Eye (tissue), 1 donor: Measurements from ENCODE around the gene UBE2O.
A peak's percentile ranks its signal among the peaks of the same experiment; 100 is the strongest.

ENCODE experiments used
- DNase-seq: peaks from one replicate; pipeline ENCODE4 v3.0.0-alpha.2; 2015

Gene UBE2O

GRCh38 chr17:76437467-76438402, 15.2 kb downstream of the UBE2O start:
- DNase-seq: no peak

- DNase-seq: peak; percentile 89
Measured at GRCh38 chr17:76435751-76436150, 17.2 kb downstream of the UBE2O start.

GRCh38 chr17:76434870-76435269, 18.1 kb downstream of the UBE2O start:
- no peak for DNase-seq

- no peak for DNase-seq
Measured at GRCh38 chr17:76433693-76434092, 19.3 kb downstream of the UBE2O start.

- no peak for DNase-seq
Measured at GRCh38 chr17:76432712-76433336, 20.1 kb downstream of the UBE2O start.

GRCh38 chr17:76432004-76432403, 20.9 kb downstream of the UBE2O start:
- no peak for DNase-seq

- no peak for DNase-seq
Measured at GRCh38 chr17:76431509-76431908, 21.4 kb downstream of the UBE2O start.

GRCh38 chr17:76428511-76428910, 24.4 kb downstream of the UBE2O start:
- DNase-seq: no peak

- DNase-seq: no peak
Measured at GRCh38 chr17:76427501-76428231, 25.3 kb downstream of the UBE2O start.

- no peak for DNase-seq
Measured at GRCh38 chr17:76426853-76427252, 26.1 kb downstream of the UBE2O start.

GRCh38 chr17:76422860-76423259, 30.1 kb downstream of the UBE2O start:
- no peak for DNase-seq

- DNase-seq: no peak
Measured at GRCh38 chr17:76422406-76422805, 30.5 kb downstream of the UBE2O start.

GRCh38 chr17:76421044-76421407, 31.9 kb downstream of the UBE2O start:
- DNase-seq: no peak

- DNase-seq: no peak
Measured at GRCh38 chr17:76420356-76421043, 32.5 kb downstream of the UBE2O start.

GRCh38 chr17:76419576-76420260, 33.2 kb downstream of the UBE2O start:
- DNase-seq: no peak

GRCh38 chr17:76417499-76418143, 35.3 kb downstream of the UBE2O start:
- DNase-seq: no peak

GRCh38 chr17:76416899-76417298, 36.1 kb downstream of the UBE2O start:
- no peak for DNase-seq

GRCh38 chr17:76416457-76416856, 36.5 kb downstream of the UBE2O start:
- no peak for DNase-seq

- no peak for DNase-seq
Measured at GRCh38 chr17:76415786-76416185, 37.2 kb downstream of the UBE2O start.

GRCh38 chr17:76414334-76415295, 38.3 kb downstream of the UBE2O start:
- peak; percentile 88 for DNase-seq

GRCh38 chr17:76411247-76411646, 41.7 kb downstream of the UBE2O start:
- DNase-seq: no peak
